H9 (cell line): ENCODE results near the gene CDR2L. TPM values are rescaled to one million over a fixed set of nuclear protein-coding genes. Genes with fewer than 3 reads are reported as not detected.

Experiments used
- DNase-seq: peaks from one replicate; pipeline ENCODE4 v3.0.0-alpha.2; 2017
- H2AFZ ChIP-seq: one replicate; pipeline ENCODE4 v1.6.1; 2013; ENCODE audit warnings: mild to moderate bottlenecking, low read length, control low read depth, moderate library complexity
- H2AK5ac ChIP-seq: 2 replicates; pipeline ENCODE4 v1.6.1; 2013; ENCODE audit warnings: low read length, control low read depth, mixed read lengths; ENCODE audit not compliant: insufficient read length
- H2BK120ac ChIP-seq: one replicate; pipeline ENCODE4 v1.6.1; 2013; ENCODE audit warnings: low read depth, mild to moderate bottlenecking, low read length, control low read depth, inconsistent platforms; ENCODE audit not compliant: poor library complexity, severe bottlenecking
- H2BK12ac ChIP-seq: 2 replicates; pipeline ENCODE4 v1.6.1; 2013; ENCODE audit warnings: low read length, control low read depth, mixed read lengths, low read depth; ENCODE audit not compliant: insufficient read length
- H2BK15ac ChIP-seq: 2 replicates; pipeline ENCODE4 v1.6.1; 2013; ENCODE audit warnings: low read depth, low read length, control low read depth
- H2BK20ac ChIP-seq: one replicate; pipeline ENCODE4 v1.6.1; 2013; ENCODE audit warnings: low read depth, mild to moderate bottlenecking, low read length, control low read depth, inconsistent platforms; ENCODE audit not compliant: poor library complexity, severe bottlenecking
- H2BK5ac ChIP-seq: 2 replicates; pipeline ENCODE4 v1.6.1; 2013; ENCODE audit warnings: low read length, control low read depth, mixed read lengths; ENCODE audit not compliant: insufficient read length
- H3K14ac ChIP-seq: 2 replicates; pipeline ENCODE4 v1.6.1; 2013; ENCODE audit warnings: low read length, control low read depth; ENCODE audit not compliant: insufficient read depth
- H3K18ac ChIP-seq: 2 replicates; pipeline ENCODE4 v1.6.1; 2013; ENCODE audit warnings: low read depth, mild to moderate bottlenecking, mixed read lengths, low read length, control low read depth; ENCODE audit not compliant: insufficient read length
- H3K23ac ChIP-seq: 2 replicates; pipeline ENCODE4 v1.6.1; 2013; ENCODE audit warnings: low read length, control low read depth, mixed read lengths, low read depth; ENCODE audit not compliant: insufficient read length
- H3K23me2 ChIP-seq: 2 replicates; pipeline ENCODE4 v1.6.1; 2013; ENCODE audit warnings: low read depth, mild to moderate bottlenecking, mixed read lengths, low read length, control low read depth; ENCODE audit not compliant: insufficient read length, poor library complexity, severe bottlenecking
- H3K27ac ChIP-seq: 2 replicates; pipeline ENCODE4 v1.5.1; 2013; ENCODE audit warnings: low read length, control low read depth, mixed read lengths, low read depth; ENCODE audit not compliant: insufficient read length
- H3K27me3 ChIP-seq: 2 replicates; pipeline ENCODE4 v1.6.1; 2013; ENCODE audit warnings: low read length, control low read depth, inconsistent platforms; ENCODE audit not compliant: insufficient read depth
- H3K4ac ChIP-seq: 2 replicates; pipeline ENCODE4 v1.6.1; 2013; ENCODE audit warnings: low read depth, mild to moderate bottlenecking, control low read depth, inconsistent platforms, low read length, moderate library complexity
- H3K4me1 ChIP-seq: 2 replicates; pipeline ENCODE4 v1.6.1; 2013; ENCODE audit warnings: low read length, control low read depth, inconsistent platforms; ENCODE audit not compliant: insufficient read depth
- H3K4me2 ChIP-seq: 2 replicates; pipeline ENCODE4 v1.6.1; 2013; ENCODE audit warnings: low read length, control low read depth, mixed read lengths; ENCODE audit not compliant: insufficient read length, insufficient read depth
- H3K56ac ChIP-seq: 2 replicates; pipeline ENCODE4 v1.6.1; 2013; ENCODE audit warnings: low read depth, mild to moderate bottlenecking, mixed read lengths, low read length, control low read depth; ENCODE audit not compliant: insufficient read length
- H3K79me1 ChIP-seq: 2 replicates; pipeline ENCODE4 v1.6.1; 2013; ENCODE audit warnings: low read depth, mild to moderate bottlenecking, moderate library complexity, low read length, control low read depth, inconsistent platforms; ENCODE audit not compliant: insufficient read depth, poor library complexity, severe bottlenecking
- H3K79me2 ChIP-seq: 2 replicates; pipeline ENCODE4 v1.6.1; 2013; ENCODE audit warnings: low read length, control low read depth, inconsistent platforms; ENCODE audit not compliant: insufficient read depth
- H3K9ac ChIP-seq: 2 replicates; pipeline ENCODE4 v1.6.1; 2013; ENCODE audit warnings: low read length, control low read depth, mixed read lengths; ENCODE audit not compliant: insufficient read length; ENCODE audit errors: extremely low read depth
- H3K9me3 ChIP-seq: one replicate; pipeline ENCODE4 v1.6.1; 2013; ENCODE audit warnings: low read depth, low read length, inconsistent platforms; ENCODE audit not compliant: control insufficient read depth
- H3T11ph ChIP-seq: one replicate; pipeline ENCODE4 v1.6.1; 2013; ENCODE audit warnings: mild to moderate bottlenecking, low read length, control low read depth, inconsistent platforms
- H4K20me1 ChIP-seq: one replicate; pipeline ENCODE4 v1.6.1; 2013; ENCODE audit not compliant: control insufficient read depth, insufficient read length, insufficient read depth
- H4K5ac ChIP-seq: 2 replicates; pipeline ENCODE4 v1.6.1; 2013; ENCODE audit warnings: low read depth, mild to moderate bottlenecking, mixed read lengths, low read length, control low read depth; ENCODE audit not compliant: insufficient read length
- H4K8ac ChIP-seq: replicated peaks from 2 replicates; pipeline ENCODE4 v1.6.1; 2013; ENCODE audit warnings: low read length, control low read depth, mixed read lengths, low read depth; ENCODE audit not compliant: insufficient read length
- H4K91ac ChIP-seq: 2 replicates; pipeline ENCODE4 v1.6.1; 2013; ENCODE audit warnings: low read depth, mild to moderate bottlenecking, moderate library complexity, mixed read lengths, low read length, control low read depth; ENCODE audit not compliant: insufficient read length
- H3K27ac Mint-ChIP-seq, 3 experiments: 2 replicates in 2 of 3; 3 replicates in 1 of 3; pipeline ENCODE4 v1.8.0; 2020 to 2021; ENCODE audit warnings: mixed read lengths in 3 of 3, mild to moderate bottlenecking in 1 of 3, moderate library complexity in 1 of 3
- H3K27me3 Mint-ChIP-seq: 2 replicates; pipeline ENCODE4 v1.8.0; 2021; ENCODE audit warnings: low read depth, mild to moderate bottlenecking, moderate library complexity, mixed read lengths
- H3K36me3 Mint-ChIP-seq, 3 experiments: 2 replicates in 2 of 3; 3 replicates in 1 of 3; pipeline ENCODE4 v1.8.0; 2020 to 2021; ENCODE audit warnings: low read depth in 3 of 3, mixed read lengths in 3 of 3; ENCODE audit not compliant: insufficient read depth in 1 of 3
- H3K4me1 Mint-ChIP-seq, 2 experiments: 2 replicates each; pipeline ENCODE4 v1.8.0; 2020; ENCODE audit warnings: mixed read lengths in 2 of 2
- H3K4me3 Mint-ChIP-seq, 2 experiments: 2 replicates in 1 of 2; 3 replicates in 1 of 2; pipeline ENCODE4 v1.8.0; 2020 to 2021; ENCODE audit warnings: mild to moderate bottlenecking in 2 of 2, mixed read lengths in 2 of 2, moderate library complexity in 1 of 2
- H3K9me3 Mint-ChIP-seq, 2 experiments: 2 replicates in 1 of 2; 3 replicates in 1 of 2; pipeline ENCODE4 v1.8.0; 2020; ENCODE audit warnings: mild to moderate bottlenecking in 2 of 2, mixed read lengths in 2 of 2, moderate library complexity in 1 of 2
- CTCF ChIP-seq: fragments of 200-600 bp; sonication (generic); conservative IDR thresholded peaks from 3 replicates; pipeline ENCODE4 v1.8.0; 2021; ENCODE audit warnings: antibody characterized with exemption, mild to moderate bottlenecking
- WGBS: extraction: QIAGEN DNeasy Blood & Tissue Kit; methylation state at CpG from one replicate; pipeline ENCODE4 v1.1.7; 2013; ENCODE audit warnings: missing lambda C conversion rate, low lambda C conversion rate, mixed read lengths; ENCODE audit not compliant: insufficient read length; ENCODE audit errors: extremely low coverage; 5-methylcytosine and 5-hydroxymethylcytosine counted together
- total RNA-seq: library from RNA; stranded (reverse); gene quantifications from 2 replicates; pipeline ENCODE4 v1.2.1, GENCODE V29; 2021

Gene CDR2L
- total RNA-seq, 1 experiment from 2014 or later = 23.3 TPM

GRCh38 chr17:75033346-75034235 is 46.2 kb downstream of the CDR2L start:
- Histone ChIP-seq H3T11ph (no peak overlapping the region), H3K18ac (peak overlapping the region; percentile 49), H4K5ac (no peak overlapping the region), H2BK20ac (no peak overlapping the region), H3K27ac (no peak overlapping the region), H3K56ac (no peak overlapping the region), H3K9ac (peak overlapping the region; percentile 45), H3K9me3 (no peaks in the 10 kb centered on the region), H3K23me2 (peaks cover 3% of the 10 kb centered on the region), H3K4ac (no peak overlapping the region), H2BK15ac (no peak overlapping the region), H3K4me2 (peak overlapping the region; percentile 53), H4K91ac (no peak overlapping the region), H3K23ac (no peak overlapping the region), H4K8ac (no peak overlapping the region), H3K79me1 (no peaks in the 10 kb centered on the region), H3K14ac (peak overlapping the region; percentile 53; the same call in 1 of the 2 replicates), H2BK12ac (no peak overlapping the region), H3K27me3 (no peaks in the 10 kb centered on the region), H2BK5ac (no peak overlapping the region), H2BK120ac (no peak overlapping the region), H2AFZ (no peak overlapping the region), H3K4me1 (no peaks in the 10 kb centered on the region; the same call in 1 of the 2 replicates), H2AK5ac (no peak overlapping the region), H4K20me1 (no peaks in the 10 kb centered on the region), H3K79me2 (no peaks in the 10 kb centered on the region)
- Mint-ChIP-seq H3K36me3 (peaks cover 9 to 23% (median 17%) of the 10 kb centered on the region in 3 experiments), H3K9me3 (peaks cover 23 to 26% of the 10 kb centered on the region in 2 experiments), H3K4me1 (peaks cover 15 to 24% of the 10 kb centered on the region in 2 experiments), H3K4me3 (peak overlapping the region; percentile 96 to 98), H3K27me3 (peaks cover 20% of the 10 kb centered on the region), H3K27ac (peak overlapping the region; percentile 28 to 99 (median 98); a peak in 6 of 7 replicates)
- TF ChIP-seq CTCF = no peak; the same call in 2 of the 3 replicates
- WGBS = no CpG with 5 or more reads among the region's 36 CpGs
- peak; percentile 98 for DNase-seq
